Calu3 (cell line): ENCODE results near the gene IRAK4. TPM values are rescaled to one million over a fixed set of nuclear protein-coding genes. Genes with fewer than 3 reads are reported as not detected.

Experiments used
- BruUV-seq: library from RNA; stranded (reverse); fragments of 400-500 nt; replicated peaks from 2 replicates; lab custom pipeline; 2021; lab: Mats Ljungman, UMichigan
- CTCF ChIA-PET: fragments of 300-600 bp; sonication (Branson Sonifier 250); formaldehyde crosslinking; loops from one replicate; lab custom pipeline; 2022; ENCODE audit warnings: antibody characterized with exemption; lab: Charles Lee
- DNase-seq: peaks from one replicate; pipeline ENCODE4 v3.0.0; 2022
- H3K27ac Mint-ChIP-seq: one replicate; pipeline ENCODE4 v1.8.0; 2022; ENCODE audit warnings: mixed read lengths; ENCODE audit not compliant: unreplicated experiment
- H3K27me3 Mint-ChIP-seq: one replicate; pipeline ENCODE4 v1.8.0; 2022; ENCODE audit warnings: mixed read lengths; ENCODE audit not compliant: unreplicated experiment
- H3K36me3 Mint-ChIP-seq: one replicate; pipeline ENCODE4 v1.8.0; 2022; ENCODE audit warnings: mild to moderate bottlenecking, moderate library complexity, mixed read lengths; ENCODE audit not compliant: insufficient read depth, unreplicated experiment
- H3K4me1 Mint-ChIP-seq: one replicate; pipeline ENCODE4 v1.8.0; 2022; ENCODE audit warnings: mild to moderate bottlenecking, low read depth, mixed read lengths; ENCODE audit not compliant: unreplicated experiment
- H3K4me3 Mint-ChIP-seq: one replicate; pipeline ENCODE4 v1.8.0; 2022; ENCODE audit warnings: mild to moderate bottlenecking, low read depth, moderate library complexity, mixed read lengths; ENCODE audit not compliant: unreplicated experiment
- H3K9me3 Mint-ChIP-seq: one replicate; pipeline ENCODE4 v1.8.0; 2022; ENCODE audit warnings: low read depth, mixed read lengths; ENCODE audit not compliant: unreplicated experiment
- intact Hi-C: fragments of 100-400 bp; cut with micrococcal nuclease; formaldehyde crosslinking; loops from one replicate; pipeline ENCODE4 v1.10.0; 2022; ENCODE audit not compliant: unreplicated experiment
- total RNA-seq: library from RNA; stranded (reverse); gene quantifications from 2 replicates; pipeline ENCODE4 v1.2.3, GENCODE V29; 2022
- TF ChIP-seq, protein P1 (sequence below): fragments of 200-600 bp; IDR thresholded peaks from one replicate; pipeline ENCODE4 v1.8.0; 2022; ENCODE audit warnings: antibody characterized with exemption; ENCODE audit not compliant: unreplicated experiment

Gene IRAK4
- total RNA-seq, 1 experiment from 2014 or later: 8.4 TPM

DNA sequence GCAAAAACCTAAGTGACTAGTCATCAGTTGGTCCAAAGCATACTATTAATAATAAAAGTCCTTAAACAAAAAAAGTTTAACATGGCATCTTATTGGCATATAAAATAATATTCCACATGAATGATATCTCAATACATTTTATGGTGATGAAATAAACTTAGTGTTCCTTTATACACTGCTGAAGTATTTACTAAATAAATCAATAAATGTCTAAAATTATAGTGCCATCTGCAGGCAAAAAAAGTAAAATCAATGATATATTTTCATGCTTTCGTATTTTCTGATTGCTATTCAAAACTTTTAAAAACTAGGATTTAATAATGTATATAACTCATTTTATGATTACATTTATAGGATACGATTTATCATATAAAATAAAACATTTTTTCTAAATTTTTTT, 30.6 kb upstream of the IRAK4 start:
- Mint-ChIP-seq H3K27me3 (no peaks in the 10 kb centered on the region), H3K9me3 (no peaks in the 10 kb centered on the region), H3K4me3 (no peak overlapping the region), H3K27ac (no peak overlapping the region), H3K36me3 (peaks cover 5% of the 10 kb centered on the region), H3K4me1 (no peaks in the 10 kb centered on the region)
- intact Hi-C loops: loop anchor here (2.0 to 5.0 kb wide), 3 partner anchors 227 to 376 kb away; no protein-coding TSS in a partner anchor
- no TSS peak for BruUV-seq
- no peak for DNase-seq
- TF ChIP-seq, protein P1, sequence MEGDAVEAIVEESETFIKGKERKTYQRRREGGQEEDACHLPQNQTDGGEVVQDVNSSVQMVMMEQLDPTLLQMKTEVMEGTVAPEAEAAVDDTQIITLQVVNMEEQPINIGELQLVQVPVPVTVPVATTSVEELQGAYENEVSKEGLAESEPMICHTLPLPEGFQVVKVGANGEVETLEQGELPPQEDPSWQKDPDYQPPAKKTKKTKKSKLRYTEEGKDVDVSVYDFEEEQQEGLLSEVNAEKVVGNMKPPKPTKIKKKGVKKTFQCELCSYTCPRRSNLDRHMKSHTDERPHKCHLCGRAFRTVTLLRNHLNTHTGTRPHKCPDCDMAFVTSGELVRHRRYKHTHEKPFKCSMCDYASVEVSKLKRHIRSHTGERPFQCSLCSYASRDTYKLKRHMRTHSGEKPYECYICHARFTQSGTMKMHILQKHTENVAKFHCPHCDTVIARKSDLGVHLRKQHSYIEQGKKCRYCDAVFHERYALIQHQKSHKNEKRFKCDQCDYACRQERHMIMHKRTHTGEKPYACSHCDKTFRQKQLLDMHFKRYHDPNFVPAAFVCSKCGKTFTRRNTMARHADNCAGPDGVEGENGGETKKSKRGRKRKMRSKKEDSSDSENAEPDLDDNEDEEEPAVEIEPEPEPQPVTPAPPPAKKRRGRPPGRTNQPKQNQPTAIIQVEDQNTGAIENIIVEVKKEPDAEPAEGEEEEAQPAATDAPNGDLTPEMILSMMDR: no peak
- CTCF ChIA-PET: no interaction called here

DNA sequence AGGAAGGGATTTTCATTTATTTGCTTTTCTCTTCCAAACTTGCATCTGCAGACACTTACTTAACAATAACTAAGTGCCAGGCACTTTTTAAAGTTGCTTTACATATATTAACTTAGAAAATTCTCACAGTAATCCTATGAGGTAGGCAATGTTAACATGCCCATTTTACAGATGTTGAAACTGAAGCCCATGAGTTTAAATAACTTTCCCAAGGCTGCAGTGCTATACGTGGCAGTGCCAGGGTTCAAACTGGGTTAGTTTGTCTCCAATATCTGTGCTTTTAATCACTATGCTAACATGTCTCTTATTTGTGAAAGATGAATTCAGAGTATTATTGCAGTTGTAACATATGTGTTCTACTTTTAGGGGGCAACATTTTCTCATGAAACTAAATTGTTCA, 30.1 kb upstream of the IRAK4 start:
- DNase-seq: no peak
- Mint-ChIP-seq H3K9me3 (no peaks in the 10 kb centered on the region), H3K27ac (no peak overlapping the region), H3K4me3 (no peak overlapping the region), H3K36me3 (peaks cover 4% of the 10 kb centered on the region), H3K27me3 (no peaks in the 10 kb centered on the region), H3K4me1 (no peaks in the 10 kb centered on the region)
- TF ChIP-seq, protein P1: no peak
- CTCF ChIA-PET: no interaction called here
- BruUV-seq: no TSS peak
- intact Hi-C loops: loop anchor here (2.0 to 5.0 kb wide), 3 partner anchors 228 to 376 kb away; no protein-coding TSS in a partner anchor

DNA sequence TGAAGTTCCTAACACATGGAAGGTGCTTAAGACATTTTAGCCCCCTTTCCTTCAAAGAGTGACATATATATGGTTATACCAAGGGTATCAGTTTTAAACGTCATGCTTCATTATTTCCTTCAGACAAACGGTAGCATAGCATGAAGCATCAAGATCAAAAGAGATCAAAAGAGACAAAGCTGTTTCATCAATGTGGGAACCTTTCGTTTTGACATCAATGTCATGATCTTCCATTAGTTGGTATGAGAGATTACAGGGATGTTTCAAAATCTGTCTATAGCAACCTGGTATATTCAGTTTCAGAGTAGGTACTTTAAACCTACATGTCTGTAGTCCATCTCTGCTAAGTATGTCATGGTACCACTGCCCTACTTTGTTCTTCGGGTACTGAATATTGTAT, 28.5 kb upstream of the IRAK4 start:
- H3K4me3 Mint-ChIP-seq: no peak overlapping the region
- BruUV-seq: no TSS peak
- TF ChIP-seq, protein P1: no peak
- CTCF ChIA-PET: no interaction called here
- no peaks in the 10 kb centered on the region for H3K9me3 Mint-ChIP-seq
- no peak for DNase-seq
- H3K4me1 Mint-ChIP-seq: no peaks in the 10 kb centered on the region
- H3K27ac Mint-ChIP-seq: no peak overlapping the region
- intact Hi-C loops: no loop called here
- H3K36me3 Mint-ChIP-seq: peaks cover 4% of the 10 kb centered on the region
- no peaks in the 10 kb centered on the region for H3K27me3 Mint-ChIP-seq

DNA sequence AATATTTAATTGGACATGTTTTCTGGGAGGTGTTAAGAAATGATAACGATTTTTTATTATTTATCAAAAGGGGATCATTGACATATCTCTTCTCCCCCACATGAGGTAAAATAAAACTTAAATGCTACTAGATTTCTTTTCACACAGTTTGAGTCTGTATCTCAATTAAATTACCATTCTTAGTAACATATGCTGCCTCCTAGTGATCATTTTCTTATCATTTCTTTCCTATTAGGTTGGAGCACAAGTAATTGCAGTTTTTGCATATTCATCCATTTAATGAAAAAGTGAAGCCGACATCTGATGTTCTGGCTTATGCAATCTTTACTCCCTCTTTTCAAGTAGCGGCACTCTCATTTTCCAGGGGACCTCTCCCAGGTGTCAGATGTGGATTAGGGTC, 25.1 kb upstream of the IRAK4 start:
- DNase-seq: no peak
- TF ChIP-seq, protein P1: no peak
- intact Hi-C loops: no loop called here
- Mint-ChIP-seq H3K9me3 (no peaks in the 10 kb centered on the region), H3K4me1 (no peaks in the 10 kb centered on the region), H3K27me3 (no peaks in the 10 kb centered on the region), H3K36me3 (peaks cover 4% of the 10 kb centered on the region), H3K4me3 (no peak overlapping the region), H3K27ac (no peak overlapping the region)
- no TSS peak for BruUV-seq
- CTCF ChIA-PET: no interaction called here
